ENCODE results near the gene PCDHGB4. TPM values are rescaled to one million over a fixed set of nuclear protein-coding genes. Genes with fewer than 3 reads are reported as not detected.
A peak's percentile ranks its signal among the peaks of the same experiment; 100 is the strongest.

PCDHGB4 gene
- total and polyA plus RNA-seq, 10 of the 15 experiments (the other 5 are each of a cell fraction or from before 2014, with no cell fraction given), result 0.02 to 0.20 (median 0.04) TPM; not detected in 4

GRCh38 chr5:141420855-141421488 is 33.5 kb downstream of the PCDHGB4 start, which contains the start of gene PCDHGA11 (continued):
- TF ChIP-seq BCL3 (IDR thresholded peaks at IDR 0.05; ENCODE audit: borderline replicate concordance, insufficient read depth, low read depth, low read length, poor library complexity, severe bottlenecking), result no peak
- peak; percentile 33 to 36; a peak in 3 of 4 replicates for TF ChIP-seq IKZF2 (IDR thresholded peaks at IDR 0.05)
- TF ChIP-seq KAT2A (conservative IDR thresholded peaks at IDR 0.05; ENCODE audit: control insufficient read depth, low read depth, low read length), result no peak
- no peak for TF ChIP-seq ZNF384 (IDR thresholded peaks at IDR 0.05; ENCODE audit: borderline replicate concordance, low read depth, low read length)
- no peak for TF ChIP-seq E2F8 (IDR thresholded peaks at IDR 0.05; ENCODE audit: low read depth, partially characterized antibody)
- no peak for TF ChIP-seq MLLT1 (IDR thresholded peaks at IDR 0.05)
- TF ChIP-seq KLF5 (IDR thresholded peaks at IDR 0.05; ENCODE audit: partially characterized antibody), result no peak
- TF ChIP-seq ZNF24 (IDR thresholded peaks at IDR 0.05), result peak; percentile 75; the same call in 1 of the 2 replicates
- TF ChIP-seq, protein P1, sequence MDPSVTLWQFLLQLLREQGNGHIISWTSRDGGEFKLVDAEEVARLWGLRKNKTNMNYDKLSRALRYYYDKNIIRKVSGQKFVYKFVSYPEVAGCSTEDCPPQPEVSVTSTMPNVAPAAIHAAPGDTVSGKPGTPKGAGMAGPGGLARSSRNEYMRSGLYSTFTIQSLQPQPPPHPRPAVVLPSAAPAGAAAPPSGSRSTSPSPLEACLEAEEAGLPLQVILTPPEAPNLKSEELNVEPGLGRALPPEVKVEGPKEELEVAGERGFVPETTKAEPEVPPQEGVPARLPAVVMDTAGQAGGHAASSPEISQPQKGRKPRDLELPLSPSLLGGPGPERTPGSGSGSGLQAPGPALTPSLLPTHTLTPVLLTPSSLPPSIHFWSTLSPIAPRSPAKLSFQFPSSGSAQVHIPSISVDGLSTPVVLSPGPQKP (IDR thresholded peaks at IDR 0.05; ENCODE audit: low read depth, low read length), result no peak
- no peak for TF ChIP-seq PAX8 (IDR thresholded peaks at IDR 0.05)
- TF ChIP-seq CHD1 (IDR thresholded peaks at IDR 0.05; ENCODE audit: low read depth, low read length), result no peak
- TF ChIP-seq LARP7 (IDR thresholded peaks at IDR 0.05), result no peak
- TF ChIP-seq MYC (IDR thresholded peaks at IDR 0.05; ENCODE audit: insufficient read depth, insufficient read length, insufficient replicate concordance, low read length, severe bottlenecking), result no peak
- TF ChIP-seq RFX5 (IDR thresholded peaks at IDR 0.05; ENCODE audit: low read depth, low read length), result no peak
- TF ChIP-seq NFIC (IDR thresholded peaks at IDR 0.05; ENCODE audit: low read depth, low read length), result no peak
- TF ChIP-seq CEBPB (IDR thresholded peaks at IDR 0.05; ENCODE audit: borderline replicate concordance in 1 of 2, low read depth in 2 of 2, low read length in 2 of 2), result no peak
- no peak for TF ChIP-seq ZNF207 (IDR thresholded peaks at IDR 0.05; ENCODE audit: borderline replicate concordance)
- TF ChIP-seq MEF2A (IDR thresholded peaks at IDR 0.05; ENCODE audit: insufficient read depth, low read depth, low read length), result no peak
- peak; percentile 38 for TF ChIP-seq IKZF1 (conservative IDR thresholded peaks at IDR 0.05)
- TF ChIP-seq SIX5 (IDR thresholded peaks at IDR 0.05; ENCODE audit: low read depth, low read length, severe bottlenecking), result no peak
- TF ChIP-seq SREBF1 (IDR thresholded peaks at IDR 0.05; ENCODE audit: low read length), result no peak
- no peak for TF ChIP-seq RCOR1 (conservative IDR thresholded peaks at IDR 0.05; ENCODE audit: low read depth, low read length)
- TF ChIP-seq CBX5 (IDR thresholded peaks at IDR 0.05; ENCODE audit: low read depth), result peak; percentile 84; the same call in 1 of the 2 replicates
- TF ChIP-seq SMARCA5 (IDR thresholded peaks at IDR 0.05), result 0 out of 2 replicates have a peak, but pooled peaks have one; percentile 56

Data from GM12878 (cell line).